ENCODE data around the gene PTP4A2. TPM values are rescaled to one million over a fixed set of nuclear protein-coding genes. Genes with fewer than 3 reads are reported as not detected.

The PTP4A2 gene
- total and polyA plus RNA-seq, 2 of the 8 experiments (the other 6 are each of a cell fraction or from before 2014, with no cell fraction given), result 87.4 to 214 TPM

- TF ChIP-seq HDAC2 (IDR thresholded peaks at IDR 0.05; ENCODE audit: borderline replicate concordance in 1 of 2, low read depth in 2 of 2, low read length in 2 of 2) (no peak), CEBPB (IDR thresholded peaks at IDR 0.05; ENCODE audit: low read depth, low read length) (no peak), TAF7 (optimal IDR thresholded peaks at IDR 0.05; ENCODE audit: borderline replicate concordance, low read depth, low read length) (no peak), KDM5A (IDR thresholded peaks at IDR 0.05; ENCODE audit: low read length) (no peak), TCF12 (IDR thresholded peaks at IDR 0.05; ENCODE audit: low read depth, low read length) (no peak), E2F6 (IDR thresholded peaks at IDR 0.05) (no peak)
Observed at GRCh38 chr1:31985430-31985829, 47.3 kb upstream of the PTP4A2 start (continued).
